HL-60 (cell line): ENCODE data around the gene NSMCE4A.

ENCODE experiments used
- DNase-seq, 2 experiments: peaks; one replicate each; pipeline ENCODE4 v3.0.0-alpha.2; 2010 to 2020; ENCODE audit warnings: low read depth in 1 of 2, low spot score in 1 of 2
- H3K27ac ChIP-seq: fragments of 250-450 bp; sonication (Bioruptor Pico); replicated peaks from 2 replicates; pipeline ENCODE4 v1.5.1; 2020; ENCODE audit warnings: mild to moderate bottlenecking, moderate library complexity
- H3K27me3 ChIP-seq: fragments of 250-450 bp; sonication (Bioruptor Pico); 2 replicates; pipeline ENCODE4 v1.5.1; 2021; ENCODE audit warnings: mild to moderate bottlenecking, moderate library complexity; ENCODE audit not compliant: insufficient read depth, poor library complexity, severe bottlenecking
- H3K4me3 ChIP-seq: replicated peaks from 2 replicates; pipeline ENCODE4 v1.5.1; 2011; ENCODE audit warnings: mild to moderate bottlenecking, control low read depth, low read length; ENCODE audit not compliant: insufficient read depth
- CTCF ChIP-seq: IDR thresholded peaks from one replicate; pipeline ENCODE4 v1.5.1; 2011; ENCODE audit warnings: low read length, control low read depth, inconsistent platforms; ENCODE audit not compliant: insufficient read depth
- GABPA ChIP-seq: IDR thresholded peaks from 2 replicates; pipeline ENCODE4 v1.6.1; 2012; ENCODE audit warnings: low read depth
- POLR2AphosphoS5 ChIP-seq: IDR thresholded peaks from 2 replicates; pipeline ENCODE4 v1.6.1; 2012; ENCODE audit warnings: low read depth
- REST ChIP-seq: IDR thresholded peaks from 2 replicates; pipeline ENCODE4 v1.6.1; 2012; ENCODE audit warnings: low read depth; ENCODE audit not compliant: insufficient replicate concordance
- SPI1 ChIP-seq: IDR thresholded peaks from 2 replicates; pipeline ENCODE4 v1.6.1; 2012; ENCODE audit warnings: low read depth, mild to moderate bottlenecking, borderline replicate concordance

Gene NSMCE4A

GRCh38 chr10:122010405-122011050 lies 35.5 kb upstream of the NSMCE4A start:
- Histone ChIP-seq H3K4me3 (no peak overlapping the region), H3K27me3 (no peaks in the 10 kb centered on the region), H3K27ac (no peak overlapping the region)
- no peak for DNase-seq
- no peak for TF ChIP-seq CTCF
- TF ChIP-seq SPI1 = no peak
- TF ChIP-seq REST = no peak
- TF ChIP-seq GABPA = no peak
- TF ChIP-seq POLR2AphosphoS5 = no peak

GRCh38 chr10:122007415-122007814 lies 32.4 kb upstream of the NSMCE4A start:
- no peak overlapping the region for H3K4me3 ChIP-seq
- H3K27me3 ChIP-seq = no peaks in the 10 kb centered on the region
- no peak for DNase-seq
- TF ChIP-seq CTCF (no peak), GABPA (no peak), POLR2AphosphoS5 (no peak), SPI1 (no peak), REST (no peak)
- H3K27ac ChIP-seq = no peak overlapping the region

- no peak for DNase-seq
These were observed 26.7 kb upstream of the NSMCE4A start for GRCh38 chr10:122001698-122002097.

More at GRCh38 chr10:122001698-122002097, 26.7 kb upstream of the NSMCE4A start:
- H3K27me3 ChIP-seq = no peaks in the 10 kb centered on the region
- H3K4me3 ChIP-seq = no peak overlapping the region
- no peak overlapping the region for H3K27ac ChIP-seq
- no peak for TF ChIP-seq POLR2AphosphoS5
- TF ChIP-seq REST = no peak
- TF ChIP-seq GABPA = no peak
- no peak for TF ChIP-seq SPI1
- no peak for TF ChIP-seq CTCF
